Endothelial cell of umbilical vein (primary cell): Measurements from ENCODE around the gene HYAL2. TPM values are rescaled to one million over a fixed set of nuclear protein-coding genes. Genes with fewer than 3 reads are reported as not detected.

Experiments used
- BruUV-seq: library from RNA; stranded (reverse); fragments of 400-500 nt; replicated peaks from 2 replicates; lab custom pipeline; 2021; lab: Mats Ljungman, UMichigan
- CTCF ChIA-PET: fragments of 300-600, 350-600 bp; sonication (Branson Sonifier 250); formaldehyde crosslinking; loops from one replicate; lab custom pipeline; 2021; ENCODE audit warnings: antibody characterized with exemption, inconsistent platforms; lab: Charles Lee
- POLR2A ChIA-PET: fragments of 300-600, 350-600 bp; sonication (Branson Sonifier 250); formaldehyde crosslinking; loops from one replicate; lab custom pipeline; 2021; ENCODE audit warnings: antibody characterized with exemption, inconsistent platforms; lab: Charles Lee
- DNase-seq: peaks from one replicate; pipeline ENCODE4 v3.0.0-alpha.2; 2011; ENCODE audit warnings: low read depth, low spot score
- FAIRE-seq: peaks from 2 replicates; lab custom pipeline; 2011; peaks lifted over from hg19 to GRCh38; lab: Jason Lieb, UNC
- H2AFZ ChIP-seq: 2 replicates; pipeline ENCODE4 v1.6.0; 2012; ENCODE audit warnings: low read depth, low read length, control low read depth, inconsistent platforms
- H3K27ac ChIP-seq: 2 replicates; pipeline ENCODE4 v1.5.1; 2011; ENCODE audit warnings: low read depth, mild to moderate bottlenecking, control low read depth, low read length, moderate library complexity; ENCODE audit not compliant: insufficient read depth
- H3K27me3 ChIP-seq, 2 experiments: 2 replicates each; pipeline versions ENCODE4 v1.6.0 to v1.6.1; 2011; ENCODE audit warnings: low read length in 2 of 2, mixed read lengths in 1 of 2; ENCODE audit not compliant: control insufficient read depth in 2 of 2, insufficient read depth in 2 of 2
- H3K36me3 ChIP-seq, 2 experiments: 2 replicates in 1 of 2; 3 replicates in 1 of 2; pipeline ENCODE4 v1.5.1; 2011; ENCODE audit warnings: low read length in 2 of 2, mild to moderate bottlenecking in 1 of 2, moderate library complexity in 1 of 2; ENCODE audit not compliant: control insufficient read depth in 2 of 2, insufficient read depth in 2 of 2; ENCODE audit errors: extremely low read depth in 1 of 2
- H3K4me1 ChIP-seq: 3 replicates; pipeline ENCODE4 v1.5.1; 2011; ENCODE audit warnings: mild to moderate bottlenecking, low read length; ENCODE audit not compliant: control insufficient read depth, insufficient read depth; ENCODE audit errors: extremely low read depth
- H3K4me2 ChIP-seq: 2 replicates; pipeline ENCODE4 v1.6.1; 2011; ENCODE audit warnings: low read length, control low read depth, mixed read lengths; ENCODE audit not compliant: insufficient read depth
- H3K4me3 ChIP-seq, 3 experiments: fragments of 200-600 bp in 1 of 3; sonication (generic), shearing (Covaris generic) in 1 of 3; replicated peaks in 1 of 3; 2 replicates each; pipeline ENCODE4 v1.5.1; 2011 to 2016; ENCODE audit warnings: control low read depth in 3 of 3, low read length in 3 of 3, mild to moderate bottlenecking in 2 of 3, inconsistent platforms in 1 of 3, low read depth in 1 of 3, moderate library complexity in 1 of 3; ENCODE audit not compliant: insufficient read depth in 1 of 3
- H3K79me2 ChIP-seq: 2 replicates; pipeline ENCODE4 v1.6.0; 2012; ENCODE audit warnings: low read length, inconsistent platforms; ENCODE audit not compliant: control insufficient read depth, insufficient read depth
- H3K9ac ChIP-seq: replicated peaks from 2 replicates; pipeline ENCODE3; 2011; ENCODE audit warnings: low read length, control low read depth; ENCODE audit not compliant: insufficient read depth; ENCODE audit errors: extremely low read depth
- H3K9me1 ChIP-seq: replicated peaks from 3 replicates; pipeline ENCODE4 v1.6.0; 2011; ENCODE audit warnings: mild to moderate bottlenecking, low read length; ENCODE audit not compliant: control insufficient read depth, insufficient read depth; ENCODE audit errors: extremely low read depth
- H3K9me3 ChIP-seq: replicated peaks from 2 replicates; pipeline ENCODE4 v1.5.1; 2012; ENCODE audit warnings: low read length, inconsistent platforms; ENCODE audit not compliant: control insufficient read depth, insufficient read depth
- H4K20me1 ChIP-seq: replicated peaks from 2 replicates; pipeline ENCODE3; 2011; ENCODE audit warnings: mild to moderate bottlenecking, low read length; ENCODE audit not compliant: control insufficient read depth, insufficient read depth; ENCODE audit errors: extremely low read depth
- EZH2 ChIP-seq: IDR thresholded peaks from 2 replicates; pipeline ENCODE4 v1.6.1; 2012; ENCODE audit warnings: borderline replicate concordance, low read depth, mild to moderate bottlenecking, moderate library complexity, low read length, inconsistent platforms; ENCODE audit not compliant: severe bottlenecking
- FOS ChIP-seq: IDR thresholded peaks from 2 replicates; pipeline ENCODE4 v1.6.1; 2011; ENCODE audit warnings: mild to moderate bottlenecking, low read length, moderate library complexity, borderline replicate concordance; ENCODE audit not compliant: insufficient read depth
- GATA2 ChIP-seq: IDR thresholded peaks from 2 replicates; pipeline ENCODE4 v1.7.0; 2011; ENCODE audit warnings: low read depth, mild to moderate bottlenecking, moderate library complexity, mixed read lengths, low read length; ENCODE audit not compliant: insufficient read length, insufficient read depth
- JUN ChIP-seq: IDR thresholded peaks from 2 replicates; pipeline ENCODE4 v1.6.1; 2011; ENCODE audit warnings: borderline replicate concordance, low read depth; ENCODE audit not compliant: insufficient read length, insufficient read depth
- MYC ChIP-seq: IDR thresholded peaks from one replicate; pipeline ENCODE4 v1.6.1; 2011; ENCODE audit warnings: mild to moderate bottlenecking, low read depth, low read length
- POLR2A ChIP-seq: IDR thresholded peaks from 2 replicates; pipeline ENCODE4 v1.6.1; 2012; ENCODE audit warnings: low read depth, mild to moderate bottlenecking, control low read depth, low read length
- POLR2AphosphoS5 ChIP-seq: IDR thresholded peaks from 2 replicates; pipeline ENCODE4 v1.6.1; 2012; ENCODE audit warnings: low read depth, mild to moderate bottlenecking, control low read depth, low read length, moderate library complexity; ENCODE audit not compliant: insufficient read depth
- dilution Hi-C: fragments of 300-500 bp; cut with MboI; formaldehyde crosslinking; loops from one replicate; pipeline ENCODE4 v1.15.0; 2019; ENCODE audit warnings: low sequenced_read_pairs; ENCODE audit not compliant: extremely low pct_ligation_motif_present
- intact Hi-C: fragments of 100-400 bp; cut with micrococcal nuclease; formaldehyde crosslinking; loops from one replicate; pipeline ENCODE4 v1.10.0; 2022
- polyA plus RNA-seq, 4 experiments: library from polyadenylated mRNA; depleted of rRNA in 3 of 4; stranded (reverse) in 3 of 4; unstranded in 1 of 4; fragments of >200 nt; gene quantifications; 2 replicates each; pipeline versions ENCODE4 v1.2.1 to v1.2.3, GENCODE V29; 2011 to 2012; ENCODE audit warnings: missing spikeins in 1 of 4
- total RNA-seq: library from RNA; stranded (reverse); gene quantifications from 2 replicates; pipeline ENCODE4 v1.2.3, GENCODE V29; 2021
- TF ChIP-seq, protein P1 (sequence below), 2 donors: IDR thresholded peaks; 1 replicate in 1 of 2; 2 replicates in 1 of 2; pipeline ENCODE4 v1.5.1; 2011; ENCODE audit warnings: low read length in 2 of 2, mild to moderate bottlenecking in 2 of 2, moderate library complexity in 2 of 2, control low read depth in 1 of 2, inconsistent platforms in 1 of 2, low read depth in 1 of 2; ENCODE audit not compliant: insufficient read depth in 1 of 2; ENCODE audit errors: extremely low read depth in 1 of 2
- TF ChIP-seq, protein P2 (sequence below): IDR thresholded peaks from 2 replicates; pipeline ENCODE4 v1.6.1; 2011; ENCODE audit not compliant: insufficient read depth, insufficient read length

The HYAL2 gene
- total and polyA plus RNA-seq, 2 donors (not counting 3 experiments of a cell fraction or from before 2014, with no cell fraction given) = 266 to 970 TPM

DNA sequence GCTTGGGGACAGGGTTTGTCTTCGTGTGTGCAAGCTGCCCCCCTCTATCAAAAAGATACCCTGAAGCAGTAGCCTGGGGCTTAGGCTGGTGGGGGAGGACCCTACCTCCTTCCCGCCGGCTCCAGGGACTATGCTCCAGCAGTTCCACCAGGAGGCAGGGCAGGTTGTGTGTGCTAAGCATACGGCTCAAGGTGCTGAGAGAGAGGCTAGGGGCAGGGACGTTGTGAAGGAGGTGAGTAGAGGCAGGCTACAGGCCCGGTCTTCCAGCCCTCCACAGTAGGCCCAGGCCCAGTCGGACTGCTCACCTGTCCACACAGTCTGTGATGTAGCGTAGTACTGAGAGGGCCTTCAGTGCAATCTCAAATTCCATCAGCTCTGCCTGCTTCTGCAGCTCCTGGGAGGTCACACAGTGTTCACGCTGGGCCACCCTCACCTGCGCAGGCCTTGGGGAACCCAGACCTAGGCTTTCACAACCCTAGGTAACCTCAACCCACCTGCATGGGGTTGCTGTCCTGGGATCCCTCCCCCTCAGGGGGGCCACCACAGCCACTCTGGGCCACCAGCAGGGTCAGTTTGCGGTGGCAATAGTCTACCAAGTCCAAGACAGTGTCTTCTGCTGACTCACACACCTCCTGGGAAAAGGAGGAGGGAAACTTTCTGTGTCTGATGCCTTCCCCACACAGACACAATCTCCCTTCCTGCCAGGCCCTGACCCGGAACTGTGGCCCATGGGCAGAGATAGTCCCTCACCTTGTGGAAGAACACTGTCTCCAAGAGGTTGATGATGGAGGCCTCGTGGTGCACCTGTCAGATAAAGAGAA, 20.5 kb upstream of the HYAL2 start:
- Histone ChIP-seq H3K27me3 (no peaks in the 10 kb centered on the region), H4K20me1 (no peaks in the 10 kb centered on the region), H3K36me3 (no peaks in the 10 kb centered on the region), H3K27ac (no peak overlapping the region), H3K4me3 (no peak overlapping the region), H3K4me2 (no peak overlapping the region), H3K9ac (no peak overlapping the region), H3K4me1 (peaks cover 14% of the 10 kb centered on the region), H3K9me3 (no peaks in the 10 kb centered on the region), H3K79me2 (no peaks in the 10 kb centered on the region), H3K9me1 (no peaks in the 10 kb centered on the region), H2AFZ (no peak overlapping the region)
- no peak for DNase-seq
- CTCF ChIA-PET = interaction anchor here (1.0 to 1.1 kb wide), 2 partner anchors 199 kb away, joined by 4 to 5 read pairs; no protein-coding TSS in a partner anchor
- dilution Hi-C loops (no loop called here), intact Hi-C loops (no loop called here)
- POLR2A ChIA-PET = no interaction called here
- no peak for FAIRE-seq
- BruUV-seq = no TSS peak
- TF ChIP-seq, protein P1, sequence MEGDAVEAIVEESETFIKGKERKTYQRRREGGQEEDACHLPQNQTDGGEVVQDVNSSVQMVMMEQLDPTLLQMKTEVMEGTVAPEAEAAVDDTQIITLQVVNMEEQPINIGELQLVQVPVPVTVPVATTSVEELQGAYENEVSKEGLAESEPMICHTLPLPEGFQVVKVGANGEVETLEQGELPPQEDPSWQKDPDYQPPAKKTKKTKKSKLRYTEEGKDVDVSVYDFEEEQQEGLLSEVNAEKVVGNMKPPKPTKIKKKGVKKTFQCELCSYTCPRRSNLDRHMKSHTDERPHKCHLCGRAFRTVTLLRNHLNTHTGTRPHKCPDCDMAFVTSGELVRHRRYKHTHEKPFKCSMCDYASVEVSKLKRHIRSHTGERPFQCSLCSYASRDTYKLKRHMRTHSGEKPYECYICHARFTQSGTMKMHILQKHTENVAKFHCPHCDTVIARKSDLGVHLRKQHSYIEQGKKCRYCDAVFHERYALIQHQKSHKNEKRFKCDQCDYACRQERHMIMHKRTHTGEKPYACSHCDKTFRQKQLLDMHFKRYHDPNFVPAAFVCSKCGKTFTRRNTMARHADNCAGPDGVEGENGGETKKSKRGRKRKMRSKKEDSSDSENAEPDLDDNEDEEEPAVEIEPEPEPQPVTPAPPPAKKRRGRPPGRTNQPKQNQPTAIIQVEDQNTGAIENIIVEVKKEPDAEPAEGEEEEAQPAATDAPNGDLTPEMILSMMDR (IDR thresholded peaks at IDR 0.05; ENCODE audit: extremely low read depth in 1 of 2, insufficient read depth in 1 of 2, low read depth in 1 of 2, low read length in 2 of 2) = no peak
- TF ChIP-seq GATA2 (no peak), POLR2A (no peak), MYC (no peak), EZH2 (no peak), FOS (no peak), POLR2AphosphoS5 (no peak), JUN (no peak)
- TF ChIP-seq, protein P2, sequence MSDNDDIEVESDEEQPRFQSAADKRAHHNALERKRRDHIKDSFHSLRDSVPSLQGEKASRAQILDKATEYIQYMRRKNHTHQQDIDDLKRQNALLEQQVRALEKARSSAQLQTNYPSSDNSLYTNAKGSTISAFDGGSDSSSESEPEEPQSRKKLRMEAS = no peak
